SKM-1 treated with dmso at 0.1 percent for 144 hours (cell line): ENCODE results near the gene SEMA6A.
A peak's percentile ranks its signal among the peaks of the same experiment; 100 is the strongest.

ENCODE experiments used
- DNase-seq: peaks from one replicate; lab custom pipeline; 2025; ENCODE audit not compliant: unreplicated experiment; lab: John Stamatoyannopoulos, UW

SEMA6A gene

GRCh38 chr5:116466727-116467464 lies 107.7 kb downstream of the SEMA6A start:
- DNase-seq = no peak

- DNase-seq = no peak
These were observed 109.2 kb downstream of the SEMA6A start for GRCh38 chr5:116465411-116465810.

- DNase-seq = no peak
These were observed 110.4 kb downstream of the SEMA6A start for GRCh38 chr5:116464144-116464708.

- no peak for DNase-seq
These were observed 112.1 kb downstream of the SEMA6A start for GRCh38 chr5:116462500-116462899.

- no peak for DNase-seq
These were observed 115.3 kb downstream of the SEMA6A start for GRCh38 chr5:116459301-116459700.

GRCh38 chr5:116457062-116457461 lies 117.6 kb downstream of the SEMA6A start:
- no peak for DNase-seq

- DNase-seq = no peak
These were observed 118.6 kb downstream of the SEMA6A start for GRCh38 chr5:116456036-116456435.

- no peak for DNase-seq
These were observed 119.6 kb downstream of the SEMA6A start for GRCh38 chr5:116455061-116455460.

- peak; percentile 8 for DNase-seq
These were observed 120.2 kb downstream of the SEMA6A start for GRCh38 chr5:116454417-116454927.

GRCh38 chr5:116453988-116454411 lies 120.6 kb downstream of the SEMA6A start:
- no peak for DNase-seq

- no peak for DNase-seq
These were observed 121.8 kb downstream of the SEMA6A start for GRCh38 chr5:116452774-116453368.

- DNase-seq = no peak
These were observed 122.6 kb downstream of the SEMA6A start for GRCh38 chr5:116451905-116452450.

GRCh38 chr5:116451066-116451465 lies 123.6 kb downstream of the SEMA6A start:
- DNase-seq = no peak

- no peak for DNase-seq
These were observed 125.2 kb downstream of the SEMA6A start for GRCh38 chr5:116449458-116449857.

GRCh38 chr5:116448870-116449427 lies 125.7 kb downstream of the SEMA6A start:
- no peak for DNase-seq

GRCh38 chr5:116448450-116448849 lies 126.2 kb downstream of the SEMA6A start:
- DNase-seq = no peak

- DNase-seq = no peak
These were observed 128.1 kb downstream of the SEMA6A start for GRCh38 chr5:116446356-116447005.

- no peak for DNase-seq
These were observed 129.3 kb downstream of the SEMA6A start for GRCh38 chr5:116445311-116445710.

GRCh38 chr5:116444373-116445295 lies 130.0 kb downstream of the SEMA6A start:
- DNase-seq = no peak
